Measurements from ENCODE around the gene DQX1. TPM values are rescaled to one million over a fixed set of nuclear protein-coding genes. Genes with fewer than 3 reads are reported as not detected.

DQX1 gene
- total and polyA plus RNA-seq, 2 experiments from 2014 or later = not detected

- Histone ChIP-seq H3F3A (ENCODE audit: insufficient read depth) (peaks cover 1% of the 10 kb centered on the region), H3K36me3 (ENCODE audit: low read depth) (peaks cover 4% of the 10 kb centered on the region; the same call in 1 of the 2 replicates), H3K4me2 (ENCODE audit: unreplicated experiment) (no peak overlapping the region), H3K27ac (no peak overlapping the region), H3K9me3 (ENCODE audit: low read depth) (no peaks in the 10 kb centered on the region), H3K79me2 (ENCODE audit: insufficient read depth) (peaks cover 10% of the 10 kb centered on the region), H3K4me3 (no peak overlapping the region), H2AFZ (no peak overlapping the region), H3K9ac (no peak overlapping the region), H3K9me2 (ENCODE audit: insufficient read depth) (no peaks in the 10 kb centered on the region), H3K27me3 (replicated peaks; ENCODE audit: insufficient read depth) (no peaks in the 10 kb centered on the region), H4K20me1 (ENCODE audit: insufficient read depth) (no peaks in the 10 kb centered on the region), H3K4me1 (ENCODE audit: insufficient read depth) (peaks cover 14% of the 10 kb centered on the region)
- in situ Hi-C loops (cut with MboI) = no loop called here
- TF ChIP-seq EZH2 (IDR thresholded peaks at IDR 0.05; ENCODE audit: insufficient read depth, poor library complexity, severe bottlenecking) (no peak), EZH2phosphoT487 (IDR thresholded peaks at IDR 0.05; ENCODE audit: insufficient read depth, low read depth) (no peak)
- WGBS, 2 experiments (ENCODE audit: low coverage in 1 of 2, low lambda C conversion rate in 2 of 2, missing lambda C conversion rate in 2 of 2) = 81 to 86% methylated on average over 3 of the region's 3 CpGs
- no peak for DNase-seq
Measured at GRCh38 chr2:74493546-74493945, 32.5 kb downstream of the DQX1 start.

GRCh38 chr2:74491648-74492544 is 34.1 kb downstream of the DQX1 start:
- 95 to 96% methylated on average over 12 of the region's 12 CpGs for WGBS, 2 experiments (ENCODE audit: low coverage in 1 of 2, low lambda C conversion rate in 2 of 2, missing lambda C conversion rate in 2 of 2)
- no peaks in the 10 kb centered on the region for H4K20me1 ChIP-seq (ENCODE audit: insufficient read depth)
- H3K4me1 ChIP-seq (ENCODE audit: insufficient read depth) = peaks cover 18% of the 10 kb centered on the region
- H3K4me3 ChIP-seq = no peak overlapping the region
- H2AFZ ChIP-seq = no peak overlapping the region
- no peak for TF ChIP-seq EZH2 (IDR thresholded peaks at IDR 0.05; ENCODE audit: insufficient read depth, poor library complexity, severe bottlenecking)
- TF ChIP-seq EZH2phosphoT487 (IDR thresholded peaks at IDR 0.05; ENCODE audit: insufficient read depth, low read depth) = no peak
- H3K9ac ChIP-seq = no peak overlapping the region
- no peaks in the 10 kb centered on the region for H3K9me2 ChIP-seq (ENCODE audit: insufficient read depth)
- DNase-seq = no peak
- H3F3A ChIP-seq (ENCODE audit: insufficient read depth) = peaks cover 10% of the 10 kb centered on the region
- no peaks in the 10 kb centered on the region for H3K27me3 ChIP-seq (replicated peaks; ENCODE audit: insufficient read depth)
- peaks cover 13% of the 10 kb centered on the region for H3K79me2 ChIP-seq (ENCODE audit: insufficient read depth)
- in situ Hi-C loops (cut with MboI) = no loop called here
- H3K27ac ChIP-seq = no peak overlapping the region
- no peaks in the 10 kb centered on the region for H3K9me3 ChIP-seq (ENCODE audit: low read depth)
- H3K4me2 ChIP-seq (ENCODE audit: unreplicated experiment) = no peak overlapping the region
- peaks cover 4% of the 10 kb centered on the region; the same call in 1 of the 2 replicates for H3K36me3 ChIP-seq (ENCODE audit: low read depth)

GRCh38 chr2:74489906-74490305 is 36.1 kb downstream of the DQX1 start:
- H3K27ac ChIP-seq = no peak overlapping the region
- no peak for TF ChIP-seq EZH2 (IDR thresholded peaks at IDR 0.05; ENCODE audit: insufficient read depth, poor library complexity, severe bottlenecking)
- no peak for TF ChIP-seq EZH2phosphoT487 (IDR thresholded peaks at IDR 0.05; ENCODE audit: insufficient read depth, low read depth)
- peaks cover 33% of the 10 kb centered on the region for H3K79me2 ChIP-seq (ENCODE audit: insufficient read depth)
- H3K9me2 ChIP-seq (ENCODE audit: insufficient read depth) = no peaks in the 10 kb centered on the region
- H3K27me3 ChIP-seq (replicated peaks; ENCODE audit: insufficient read depth) = no peaks in the 10 kb centered on the region
- peaks cover 18% of the 10 kb centered on the region for H3K4me1 ChIP-seq (ENCODE audit: insufficient read depth)
- in situ Hi-C loops (cut with MboI) = no loop called here
- no peaks in the 10 kb centered on the region for H4K20me1 ChIP-seq (ENCODE audit: insufficient read depth)
- peaks cover 4% of the 10 kb centered on the region; the same call in 1 of the 2 replicates for H3K36me3 ChIP-seq (ENCODE audit: low read depth)
- H3K4me2 ChIP-seq (ENCODE audit: unreplicated experiment) = no peak overlapping the region
- H2AFZ ChIP-seq = no peak overlapping the region
- H3F3A ChIP-seq (ENCODE audit: insufficient read depth) = peaks cover 19% of the 10 kb centered on the region
- DNase-seq = no peak
- WGBS, 2 experiments (ENCODE audit: low coverage in 1 of 2, low lambda C conversion rate in 2 of 2, missing lambda C conversion rate in 2 of 2) = 86 to 94% methylated on average over 7 to 9 of the region's 9 CpGs
- H3K9me3 ChIP-seq (ENCODE audit: low read depth) = no peaks in the 10 kb centered on the region
- no peak overlapping the region for H3K9ac ChIP-seq
- H3K4me3 ChIP-seq = no peak overlapping the region

GRCh38 chr2:74488643-74489481 is 37.2 kb downstream of the DQX1 start:
- Histone ChIP-seq H3K4me1 (ENCODE audit: insufficient read depth) (peaks cover 22% of the 10 kb centered on the region), H3K79me2 (ENCODE audit: insufficient read depth) (peaks cover 44% of the 10 kb centered on the region), H3K36me3 (ENCODE audit: low read depth) (peaks cover 4% of the 10 kb centered on the region; the same call in 1 of the 2 replicates), H3F3A (ENCODE audit: insufficient read depth) (peaks cover 19% of the 10 kb centered on the region), H3K4me3 (no peak overlapping the region), H2AFZ (no peak overlapping the region), H3K27ac (peak overlapping the region; percentile 48), H3K4me2 (ENCODE audit: unreplicated experiment) (peak overlapping the region; percentile 55), H3K27me3 (replicated peaks; ENCODE audit: insufficient read depth) (no peaks in the 10 kb centered on the region), H3K9me2 (ENCODE audit: insufficient read depth) (no peaks in the 10 kb centered on the region), H3K9me3 (ENCODE audit: low read depth) (no peaks in the 10 kb centered on the region), H4K20me1 (ENCODE audit: insufficient read depth) (no peaks in the 10 kb centered on the region), H3K9ac (no peak overlapping the region)
- WGBS, 2 experiments (ENCODE audit: low coverage in 1 of 2, low lambda C conversion rate in 2 of 2, missing lambda C conversion rate in 2 of 2) = 85 to 87% methylated on average over 9 of the region's 9 CpGs
- in situ Hi-C loops (cut with MboI) = no loop called here
- TF ChIP-seq EZH2 (IDR thresholded peaks at IDR 0.05; ENCODE audit: insufficient read depth, poor library complexity, severe bottlenecking) = no peak
- TF ChIP-seq EZH2phosphoT487 (IDR thresholded peaks at IDR 0.05; ENCODE audit: insufficient read depth, low read depth) = no peak
- DNase-seq = no peak
